G401.6 (cell line): Measurements from ENCODE around the gene FAM174C.
"Not testable (repeated sequence)": the region's sequence is repeated elsewhere in the genome, so short reads cannot be mapped to it uniquely, and the experiment has no call there.

Experiments
- FAIRE-seq: peaks from 2 replicates; lab custom pipeline; 2012; peaks lifted over from hg19 to GRCh38; lab: Jason Lieb, UNC

FAM174C gene

DNA sequence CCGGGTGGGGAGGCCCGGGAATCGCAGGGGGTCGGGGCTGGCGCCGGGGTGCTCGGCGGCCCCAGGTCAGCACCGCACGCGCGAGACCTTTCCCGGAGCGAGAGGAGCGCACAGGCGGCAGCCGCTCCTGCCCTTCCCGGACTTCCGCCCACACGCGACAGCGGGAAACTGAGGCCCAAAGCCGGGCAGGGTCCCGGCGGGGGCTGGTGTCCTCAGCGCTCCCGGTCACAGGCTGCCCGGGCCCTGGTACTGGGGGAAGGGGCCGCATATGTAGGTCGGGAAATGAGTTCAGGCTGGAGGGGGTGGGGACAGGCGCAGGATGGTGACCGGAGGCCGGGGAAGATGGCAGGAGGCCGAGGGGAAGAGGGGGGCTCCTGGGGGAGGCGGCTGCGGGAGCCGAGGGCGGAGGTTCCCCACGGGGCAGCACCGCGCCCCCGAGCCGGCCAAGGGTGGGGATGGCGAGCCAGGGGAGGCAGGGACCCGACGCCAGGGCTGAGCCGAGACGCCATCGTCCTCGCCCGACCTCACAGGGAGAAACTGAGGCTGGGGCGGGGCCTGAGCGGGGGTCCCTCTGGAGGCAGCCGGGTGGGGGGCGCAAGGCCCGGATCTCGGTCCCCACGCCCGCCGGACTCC lies 38.2 kb upstream of the FAM174C start:
- FAIRE-seq: no peak

GRCh38 chr19:1237754-1238368 lies 37.5 kb upstream of the FAM174C start, which contains the start of gene CBARP:
CBARP (minus strand) TSS chr19:1238005; CDS start chr19:1236100, 1,905 bp downstream.
- no peak for FAIRE-seq

DNA sequence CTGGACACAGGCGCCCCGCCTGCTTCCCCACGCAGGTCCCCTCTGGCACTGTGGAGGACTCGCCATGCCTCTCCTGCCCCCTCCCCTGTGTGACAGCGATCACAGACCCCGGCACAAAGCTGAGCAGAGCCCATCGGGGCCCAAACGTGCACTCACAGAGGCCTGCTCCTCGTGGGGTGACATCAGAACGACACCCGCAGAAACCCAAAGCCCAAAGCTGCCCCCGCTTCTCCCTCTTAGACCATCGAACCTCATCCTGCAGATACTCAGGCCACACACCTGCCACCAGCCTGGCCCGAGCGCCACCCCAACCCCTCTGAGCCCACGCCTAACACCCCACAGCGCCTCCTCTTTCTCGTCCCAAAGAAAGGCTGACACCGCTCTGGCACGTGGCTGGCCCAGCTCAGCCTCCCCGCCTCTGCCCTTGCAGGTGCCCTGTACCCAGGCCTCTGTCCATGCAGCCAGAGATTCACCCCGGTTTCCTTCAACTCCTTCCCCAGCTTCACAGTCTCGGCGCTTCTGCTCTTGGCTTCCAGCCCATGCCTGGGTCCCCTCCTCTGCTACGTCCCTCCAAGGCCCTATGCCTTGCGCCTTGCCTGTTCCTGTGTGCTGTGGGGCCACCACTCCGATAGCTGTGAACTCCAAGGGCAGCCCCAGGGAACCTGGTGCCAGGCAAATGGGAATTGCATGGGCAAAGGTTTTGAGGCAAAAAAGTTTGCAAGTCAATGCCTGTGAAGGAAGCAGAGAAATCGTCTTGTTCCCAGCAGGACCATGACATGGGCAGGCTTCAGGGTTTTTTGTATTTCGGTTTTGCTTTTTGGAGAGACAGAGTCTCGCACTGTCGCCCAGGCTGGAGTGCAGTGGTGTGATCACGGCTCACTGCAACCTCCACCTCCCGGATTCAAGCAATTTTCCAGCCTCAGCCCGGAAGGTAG lies 36.7 kb upstream of the FAM174C start:
- no peak for FAIRE-seq

- FAIRE-seq: no peak
These were observed 35.9 kb upstream of the FAM174C start for GRCh38 chr19:1239420-1239795.

DNA sequence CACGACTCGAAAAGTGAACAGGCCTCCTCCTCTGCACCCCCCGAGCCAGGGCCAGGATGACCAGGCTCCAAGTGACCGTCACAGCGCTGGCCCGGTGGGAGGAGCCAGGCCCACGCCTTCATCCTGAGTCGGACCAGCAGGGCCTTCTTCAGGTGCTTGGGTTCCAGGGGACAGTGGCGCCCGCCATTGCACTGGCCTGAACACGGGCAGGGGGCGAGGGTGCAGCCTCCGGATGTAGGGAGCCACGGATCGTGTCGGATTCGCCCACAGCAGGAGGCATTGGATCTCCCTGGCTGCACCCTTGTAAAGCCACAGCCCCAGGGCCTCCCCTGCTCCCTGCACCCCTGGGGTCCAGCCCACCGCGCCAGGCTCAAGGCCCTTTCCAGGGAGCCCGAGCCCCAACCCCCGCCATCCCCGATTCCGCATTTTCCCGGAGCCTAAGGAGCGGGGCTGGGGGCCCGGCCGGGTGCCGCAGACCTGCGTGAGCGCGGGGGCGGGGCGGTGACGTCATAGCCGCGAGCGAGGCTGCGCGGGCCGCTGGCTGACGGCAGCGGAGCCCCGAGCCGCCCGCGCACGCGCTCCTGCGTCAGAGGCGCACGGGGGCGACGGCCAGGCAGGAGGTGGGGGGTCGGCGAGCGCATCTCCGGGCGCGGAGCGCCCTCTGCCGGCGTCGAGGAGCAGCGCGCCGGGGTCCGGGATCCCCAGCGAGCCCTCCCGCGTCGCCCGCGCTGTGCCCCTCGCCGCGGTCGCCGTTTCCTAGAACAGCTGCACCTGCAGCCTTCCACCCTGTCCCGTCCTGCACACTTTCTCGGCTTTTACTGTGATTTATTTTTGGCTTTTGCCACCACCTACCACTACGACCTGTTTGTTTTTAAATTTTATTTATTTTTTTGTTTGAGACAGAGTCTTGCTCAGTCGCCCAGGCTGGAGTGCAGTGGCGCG lies 35.3 kb upstream of the FAM174C start:
- FAIRE-seq: no peak

- no peak for FAIRE-seq
These were observed 34.4 kb upstream of the FAM174C start for GRCh38 chr19:1240925-1241324.

GRCh38 chr19:1241417-1242095 lies 33.8 kb upstream of the FAM174C start, which contains the start of gene ATP5F1D:
ATP5F1D (plus strand) TSS chr19:1241751; CDS start chr19:1241851, 100 bp downstream.
- peak; percentile 86 for FAIRE-seq

DNA sequence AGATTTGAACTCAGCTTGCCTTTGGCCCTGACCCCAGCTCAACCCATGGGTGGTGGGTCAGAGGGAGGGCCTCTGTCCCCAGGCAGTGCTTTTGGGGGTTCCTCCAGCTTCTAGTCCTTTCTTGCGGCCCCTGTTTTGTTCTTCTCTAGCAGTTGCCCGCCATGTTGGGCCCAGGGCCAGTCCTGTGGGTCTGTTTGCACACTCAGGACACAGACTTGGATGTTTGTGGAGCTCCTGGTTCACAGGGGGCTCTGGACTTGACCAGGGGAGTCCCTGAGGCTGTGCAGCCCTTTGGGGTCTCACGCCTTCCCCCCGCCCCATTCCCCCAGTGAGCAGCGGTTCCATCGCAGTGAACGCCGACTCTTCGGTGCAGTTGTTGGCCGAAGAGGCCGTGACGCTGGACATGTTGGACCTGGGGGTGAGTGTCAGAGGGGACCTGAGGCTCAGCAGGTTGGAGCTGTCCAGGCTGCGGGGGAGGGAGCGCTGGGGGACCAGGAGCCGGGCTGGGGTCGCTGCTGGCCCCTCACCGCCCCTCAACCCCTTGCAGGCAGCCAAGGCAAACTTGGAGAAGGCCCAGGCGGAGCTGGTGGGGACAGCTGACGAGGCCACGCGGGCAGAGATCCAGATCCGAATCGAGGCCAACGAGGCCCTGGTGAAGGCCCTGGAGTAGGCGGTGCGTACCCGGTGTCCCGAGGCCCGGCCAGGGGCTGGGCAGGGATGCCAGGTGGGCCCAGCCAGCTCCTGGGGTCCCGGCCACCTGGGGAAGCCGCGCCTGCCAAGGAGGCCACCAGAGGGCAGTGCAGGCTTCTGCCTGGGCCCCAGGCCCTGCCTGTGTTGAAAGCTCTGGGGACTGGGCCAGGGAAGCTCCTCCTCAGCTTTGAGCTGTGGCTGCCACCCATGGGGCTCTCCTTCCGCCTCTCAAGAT lies 31.3 kb upstream of the FAM174C start:
- FAIRE-seq: no peak

GRCh38 chr19:1244693-1245451 lies 30.5 kb upstream of the FAM174C start:
- no peak for FAIRE-seq

- no peak for FAIRE-seq
These were observed 29.7 kb upstream of the FAM174C start for GRCh38 chr19:1245494-1246264.

DNA sequence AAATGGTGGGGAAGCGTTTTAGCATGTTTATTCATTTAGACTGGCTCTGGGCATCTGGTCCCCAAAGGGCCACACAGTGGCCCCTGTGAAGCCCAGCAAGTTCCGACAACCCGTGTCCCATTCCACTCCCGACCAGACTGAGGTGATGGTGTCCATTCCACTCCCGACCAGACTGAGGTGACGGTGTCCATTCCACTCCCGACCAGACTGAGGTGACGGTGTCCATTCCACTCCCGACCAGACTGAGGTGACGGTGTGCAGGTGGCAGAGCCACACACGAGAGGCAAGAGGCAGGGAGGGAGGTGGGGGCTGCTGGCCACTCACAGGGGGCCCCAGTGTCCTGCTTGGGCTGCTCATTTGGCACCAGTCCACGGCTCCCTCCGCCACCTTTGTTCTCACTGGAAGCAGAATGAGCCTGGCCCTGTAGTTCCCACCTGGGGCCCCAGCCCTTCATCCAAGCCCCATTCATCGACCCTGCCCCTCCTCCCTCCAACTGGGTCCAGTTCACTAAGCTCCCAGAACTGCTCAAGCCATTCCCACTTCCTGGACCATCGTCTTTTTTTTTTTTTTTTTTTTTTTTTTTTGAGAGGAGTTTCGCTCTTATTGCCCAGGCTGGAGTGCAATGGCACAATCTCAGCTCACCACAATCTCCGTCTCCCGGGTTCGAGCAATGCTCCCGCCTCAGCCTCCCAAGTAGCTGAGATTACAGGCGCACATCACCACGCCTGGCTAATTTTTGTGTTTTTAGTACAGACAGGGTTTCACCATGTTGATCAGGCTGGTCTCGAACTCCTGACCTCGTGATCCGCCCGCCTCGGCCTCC lies 28.9 kb upstream of the FAM174C start:
- FAIRE-seq: not testable (repeated sequence)

- FAIRE-seq: no peak
These were observed 27.6 kb upstream of the FAM174C start for GRCh38 chr19:1247748-1248138.

- FAIRE-seq: no peak
These were observed 27.1 kb upstream of the FAM174C start, which contains the start of gene MIDN for GRCh38 chr19:1248139-1248785. MIDN (plus strand) TSS chr19:1248583; CDS start chr19:1250297, 1,714 bp downstream.

GRCh38 chr19:1248786-1249297 lies 26.5 kb upstream of the FAM174C start:
- FAIRE-seq: no peak

- no peak for FAIRE-seq
These were observed 25.9 kb upstream of the FAM174C start for GRCh38 chr19:1249298-1249989.

DNA sequence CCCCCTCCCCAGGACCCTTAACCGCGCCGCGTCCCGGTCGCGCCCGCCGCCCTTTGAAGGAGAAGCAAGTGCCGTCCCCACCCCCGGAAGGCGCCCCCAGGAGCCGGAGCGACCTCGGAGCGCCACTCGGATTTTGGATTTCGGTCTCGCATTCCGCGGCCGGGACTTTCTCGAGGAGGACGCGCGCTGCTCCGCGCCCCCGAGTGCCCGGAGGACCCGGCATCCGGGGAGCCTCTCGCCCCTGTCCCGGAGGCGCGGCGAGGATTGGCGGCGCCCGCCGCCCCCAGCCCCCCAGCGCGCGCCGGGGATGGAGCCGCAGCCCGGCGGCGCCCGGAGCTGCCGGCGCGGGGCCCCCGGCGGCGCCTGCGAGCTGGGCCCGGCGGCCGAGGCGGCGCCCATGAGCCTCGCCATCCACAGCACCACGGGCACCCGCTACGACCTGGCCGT lies 25.3 kb upstream of the FAM174C start:
- no peak for FAIRE-seq
